ENCODE measurements around the gene CADM1. TPM values are rescaled to one million over a fixed set of nuclear protein-coding genes. Genes with fewer than 3 reads are reported as not detected.

The CADM1 gene
- total and polyA plus RNA-seq, 2 experiments from 2014 or later: 16.5 to 18.0 TPM

- no peak for TF ChIP-seq CTCF (conservative IDR thresholded peaks at IDR 0.05; ENCODE audit: low read depth in 2 of 2)
- TF ChIP-seq STAT1 (IDR thresholded peaks at IDR 0.05; ENCODE audit: unreplicated experiment): no peak
- no peak for TF ChIP-seq EZH2 (IDR thresholded peaks at IDR 0.05; ENCODE audit: low read depth, unreplicated experiment)
Observed at GRCh38 chr11:115183830-115184229, 320.4 kb downstream of the CADM1 start (continued).

- no peak overlapping the region; the same call in 1 of the 2 replicates for H3K27ac Mint-ChIP-seq
- H3K36me3 Mint-ChIP-seq (ENCODE audit: low read depth): no peaks in the 10 kb centered on the region
- Histone ChIP-seq H3K36me3 (ENCODE audit: insufficient read depth) (no peaks in the 10 kb centered on the region), H3K4me1 (ENCODE audit: insufficient read depth) (no peaks in the 10 kb centered on the region), H3K79me2 (replicated peaks; ENCODE audit: insufficient read depth) (no peaks in the 10 kb centered on the region), H3K27me3 (ENCODE audit: insufficient read depth) (no peaks in the 10 kb centered on the region), H3K4me3 (no peak overlapping the region), H3F3A (replicated peaks; ENCODE audit: low read depth) (no peaks in the 10 kb centered on the region), H3K27ac (ENCODE audit: low read depth) (no peak overlapping the region), H4K20me1 (replicated peaks; ENCODE audit: insufficient read depth) (no peaks in the 10 kb centered on the region), H2AFZ (no peak overlapping the region), H3K4me2 (no peak overlapping the region), H3K9me2 (ENCODE audit: insufficient read depth) (no peaks in the 10 kb centered on the region)
- ATAC-seq (no peak), DNase-seq (ENCODE audit: low spot score) (no peak)
- H3K9me3 Mint-ChIP-seq: no peaks in the 10 kb centered on the region
- H3K4me1 Mint-ChIP-seq: peaks cover 16% of the 10 kb centered on the region
- no peak overlapping the region for H3K4me3 Mint-ChIP-seq
- H3K27me3 Mint-ChIP-seq (ENCODE audit: insufficient read depth, low read depth, poor library complexity): peaks cover 2% of the 10 kb centered on the region
- TF ChIP-seq ZNF462 (CRISPR knock-in tag; IDR thresholded peaks at IDR 0.05) (no peak), CTCF (conservative IDR thresholded peaks at IDR 0.05; ENCODE audit: low read depth in 2 of 2) (no peak), CREB1 (CRISPR knock-in tag; IDR thresholded peaks at IDR 0.05; ENCODE audit: low read depth) (no peak), REST (IDR thresholded peaks at IDR 0.05; ENCODE audit: unreplicated experiment) (no peak), ZNF114 (CRISPR knock-in tag; IDR thresholded peaks at IDR 0.05) (no peak), ZNF331 (CRISPR knock-in tag; IDR thresholded peaks at IDR 0.05; ENCODE audit: low read depth) (no peak), EZH2 (IDR thresholded peaks at IDR 0.05; ENCODE audit: low read depth, unreplicated experiment) (no peak), NANOG (IDR thresholded peaks at IDR 0.05; ENCODE audit: borderline replicate concordance) (no peak), JUNB (IDR thresholded peaks at IDR 0.05; ENCODE audit: unreplicated experiment) (no peak), EZH2phosphoT487 (IDR thresholded peaks at IDR 0.05; ENCODE audit: unreplicated experiment) (no peak), POLR2AphosphoS5 (IDR thresholded peaks at IDR 0.05; ENCODE audit: low read depth) (no peak), STAT1 (IDR thresholded peaks at IDR 0.05; ENCODE audit: unreplicated experiment) (no peak)
Observed at GRCh38 chr11:115183136-115183535, 321.1 kb downstream of the CADM1 start.
